KOPT-K1 (cell line): ENCODE data around the gene NFYB.

Experiments used
- H3K27ac ChIP-seq: fragments of 200-600 bp; sonication (generic); 2 replicates; pipeline ENCODE4 v1.5.1; 2016; ENCODE audit warnings: antibody characterized with exemption, mild to moderate bottlenecking, low read depth, low read length; ENCODE audit not compliant: poor library complexity, severe bottlenecking
- H3K36me3 ChIP-seq: fragments of 200-600 bp; sonication (generic); 2 replicates; pipeline ENCODE4 v1.5.1; 2017; ENCODE audit warnings: antibody characterized with exemption, mild to moderate bottlenecking, low read length, moderate library complexity; ENCODE audit not compliant: insufficient read depth
- H3K9me3 ChIP-seq: fragments of 200-600 bp; sonication (generic); 2 replicates; pipeline ENCODE4 v1.5.1; 2017; ENCODE audit warnings: antibody characterized with exemption, low read length, mild to moderate bottlenecking; ENCODE audit not compliant: insufficient read depth, poor library complexity, severe bottlenecking

Gene NFYB

GRCh38 chr12:104109446-104110271 lies 28.4 kb downstream of the NFYB start:
- no peaks in the 10 kb centered on the region for H3K9me3 ChIP-seq
- H3K27ac ChIP-seq, result no peak overlapping the region
- H3K36me3 ChIP-seq, result peaks cover 6% of the 10 kb centered on the region

GRCh38 chr12:104108755-104109445 lies 29.1 kb downstream of the NFYB start:
- no peaks in the 10 kb centered on the region; the same call in 1 of the 2 replicates for H3K36me3 ChIP-seq
- H3K9me3 ChIP-seq, result no peaks in the 10 kb centered on the region
- no peak overlapping the region for H3K27ac ChIP-seq

DNA sequence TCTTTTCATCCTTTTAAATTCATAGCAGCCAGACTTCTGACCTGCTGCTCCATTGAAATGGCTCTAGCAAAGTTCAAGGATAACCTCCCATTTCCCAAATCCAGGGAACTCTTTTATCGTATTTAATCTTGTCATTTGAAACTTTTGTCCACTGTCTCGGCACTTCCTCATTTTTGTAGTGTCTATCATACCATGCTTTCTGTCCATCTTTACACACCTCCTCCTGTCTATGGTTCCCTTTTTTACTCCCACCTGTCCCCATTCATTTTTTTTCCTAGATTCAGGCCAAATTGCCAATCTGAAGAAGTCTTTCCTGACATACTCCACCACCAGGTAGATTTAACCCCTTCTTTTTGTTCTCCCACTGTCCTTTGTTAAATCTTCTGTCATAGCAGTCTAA lies 31.0 kb downstream of the NFYB start:
- H3K27ac ChIP-seq, result no peak overlapping the region
- H3K9me3 ChIP-seq, result no peaks in the 10 kb centered on the region
- peaks cover 19% of the 10 kb centered on the region for H3K36me3 ChIP-seq

GRCh38 chr12:104105461-104105860 lies 32.5 kb downstream of the NFYB start:
- H3K36me3 ChIP-seq, result peaks cover 32% of the 10 kb centered on the region
- H3K9me3 ChIP-seq, result no peaks in the 10 kb centered on the region
- H3K27ac ChIP-seq, result no peak overlapping the region

DNA sequence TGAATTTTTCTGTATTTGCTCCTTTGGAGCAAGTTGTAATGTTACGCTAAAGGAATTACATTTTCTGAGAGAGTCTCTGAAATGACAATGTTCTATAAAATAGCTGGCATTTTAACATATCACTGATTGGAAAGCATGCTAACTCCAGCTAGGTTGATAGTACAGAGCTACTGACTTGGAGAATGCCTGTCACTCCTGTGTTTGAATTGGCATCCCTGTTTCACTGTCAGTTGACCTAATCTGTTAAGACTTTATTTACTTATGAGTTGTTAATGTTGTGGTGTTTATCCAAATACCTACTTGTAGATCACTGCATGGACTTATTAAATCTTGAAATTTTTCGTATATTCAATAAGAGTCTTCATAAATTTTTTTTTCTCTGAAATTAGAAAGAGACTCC lies 40.1 kb downstream of the NFYB start:
- Histone ChIP-seq H3K9me3 (no peaks in the 10 kb centered on the region), H3K27ac (no peak overlapping the region), H3K36me3 (peaks cover 91% of the 10 kb centered on the region)

GRCh38 chr12:104095289-104095688 lies 42.7 kb downstream of the NFYB start:
- H3K36me3 ChIP-seq, result peaks cover 85% of the 10 kb centered on the region
- no peak overlapping the region for H3K27ac ChIP-seq
- no peaks in the 10 kb centered on the region for H3K9me3 ChIP-seq

GRCh38 chr12:104094284-104094683 lies 43.7 kb downstream of the NFYB start:
- peaks cover 87% of the 10 kb centered on the region for H3K36me3 ChIP-seq
- H3K27ac ChIP-seq, result no peak overlapping the region
- no peaks in the 10 kb centered on the region for H3K9me3 ChIP-seq

DNA sequence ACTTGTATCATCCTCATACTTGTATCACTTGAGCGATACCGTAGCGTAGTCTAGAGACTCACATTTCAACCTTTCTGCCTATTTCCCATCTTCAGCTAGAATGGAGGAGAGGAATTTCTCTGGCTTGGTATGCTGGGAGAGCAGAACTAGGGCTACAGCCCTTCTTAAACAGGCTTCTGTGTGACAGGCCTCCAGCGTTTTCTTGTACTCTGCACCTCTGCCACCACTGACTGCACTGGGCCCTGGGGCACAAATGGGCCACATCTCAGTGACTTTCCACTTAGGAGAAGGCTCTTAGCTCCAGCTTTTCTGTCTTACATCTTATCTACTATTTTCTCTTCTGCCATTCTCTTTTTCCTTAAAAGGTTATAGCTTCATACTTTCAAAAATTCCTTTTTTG lies 46.9 kb downstream of the NFYB start:
- H3K36me3 ChIP-seq, result peaks cover 84% of the 10 kb centered on the region
- H3K27ac ChIP-seq, result no peak overlapping the region

GRCh38 chr12:104090685-104091084 lies 47.3 kb downstream of the NFYB start:
- peaks cover 88% of the 10 kb centered on the region for H3K36me3 ChIP-seq

More for the DNA sequence above, 46.9 kb downstream of the NFYB start:
- no peaks in the 10 kb centered on the region for H3K9me3 ChIP-seq

GRCh38 chr12:104083769-104084475 lies 54.1 kb downstream of the NFYB start:
- Histone ChIP-seq H3K27ac (no peak overlapping the region), H3K9me3 (no peaks in the 10 kb centered on the region), H3K36me3 (peaks cover 76% of the 10 kb centered on the region)

More at GRCh38 chr12:104090685-104091084, 47.3 kb downstream of the NFYB start:
- H3K27ac ChIP-seq, result no peak overlapping the region
- no peaks in the 10 kb centered on the region for H3K9me3 ChIP-seq

GRCh38 chr12:104080764-104081163 lies 57.2 kb downstream of the NFYB start:
- no peak overlapping the region for H3K27ac ChIP-seq
- peaks cover 51% of the 10 kb centered on the region for H3K36me3 ChIP-seq
- H3K9me3 ChIP-seq, result no peaks in the 10 kb centered on the region

- Histone ChIP-seq H3K27ac (no peak overlapping the region), H3K9me3 (no peaks in the 10 kb centered on the region), H3K36me3 (peaks cover 34% of the 10 kb centered on the region)
Measured at GRCh38 chr12:104079024-104079423, 59.0 kb downstream of the NFYB start.

DNA sequence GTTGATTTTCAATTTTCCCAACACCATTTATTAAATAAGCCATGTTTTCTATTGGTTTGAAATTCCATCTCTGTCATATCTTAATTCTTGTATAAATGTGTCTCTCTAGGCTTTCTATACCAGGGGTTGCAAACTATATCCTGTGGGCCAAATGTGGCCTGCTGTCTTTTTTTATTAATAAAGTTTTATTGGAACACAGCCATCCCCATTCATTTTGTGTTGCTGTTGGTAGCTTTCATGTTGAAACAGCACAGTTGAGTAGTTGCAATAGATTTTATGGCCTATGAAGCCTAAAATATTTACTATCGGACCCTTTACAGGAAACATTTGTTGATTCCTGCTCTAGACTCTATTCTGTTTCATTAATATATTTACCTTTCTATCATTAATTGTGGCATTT lies 64.3 kb downstream of the NFYB start:
- peaks cover 38% of the 10 kb centered on the region for H3K36me3 ChIP-seq
- no peak overlapping the region for H3K27ac ChIP-seq
- no peaks in the 10 kb centered on the region for H3K9me3 ChIP-seq

- Histone ChIP-seq H3K27ac (no peak overlapping the region), H3K9me3 (no peaks in the 10 kb centered on the region), H3K36me3 (peaks cover 50% of the 10 kb centered on the region)
Measured at GRCh38 chr12:104072099-104072498, 65.9 kb downstream of the NFYB start.
